Measurements from ENCODE around the gene KRTAP10-1. TPM values are rescaled to one million over a fixed set of nuclear protein-coding genes. Genes with fewer than 3 reads are reported as not detected.
"Not testable (repeated sequence)": the region's sequence is repeated elsewhere in the genome, so short reads cannot be mapped to it uniquely, and the experiment has no call there.

KRTAP10-1 gene
- polyA plus RNA-seq, 1 donor, result not detected

DNA sequence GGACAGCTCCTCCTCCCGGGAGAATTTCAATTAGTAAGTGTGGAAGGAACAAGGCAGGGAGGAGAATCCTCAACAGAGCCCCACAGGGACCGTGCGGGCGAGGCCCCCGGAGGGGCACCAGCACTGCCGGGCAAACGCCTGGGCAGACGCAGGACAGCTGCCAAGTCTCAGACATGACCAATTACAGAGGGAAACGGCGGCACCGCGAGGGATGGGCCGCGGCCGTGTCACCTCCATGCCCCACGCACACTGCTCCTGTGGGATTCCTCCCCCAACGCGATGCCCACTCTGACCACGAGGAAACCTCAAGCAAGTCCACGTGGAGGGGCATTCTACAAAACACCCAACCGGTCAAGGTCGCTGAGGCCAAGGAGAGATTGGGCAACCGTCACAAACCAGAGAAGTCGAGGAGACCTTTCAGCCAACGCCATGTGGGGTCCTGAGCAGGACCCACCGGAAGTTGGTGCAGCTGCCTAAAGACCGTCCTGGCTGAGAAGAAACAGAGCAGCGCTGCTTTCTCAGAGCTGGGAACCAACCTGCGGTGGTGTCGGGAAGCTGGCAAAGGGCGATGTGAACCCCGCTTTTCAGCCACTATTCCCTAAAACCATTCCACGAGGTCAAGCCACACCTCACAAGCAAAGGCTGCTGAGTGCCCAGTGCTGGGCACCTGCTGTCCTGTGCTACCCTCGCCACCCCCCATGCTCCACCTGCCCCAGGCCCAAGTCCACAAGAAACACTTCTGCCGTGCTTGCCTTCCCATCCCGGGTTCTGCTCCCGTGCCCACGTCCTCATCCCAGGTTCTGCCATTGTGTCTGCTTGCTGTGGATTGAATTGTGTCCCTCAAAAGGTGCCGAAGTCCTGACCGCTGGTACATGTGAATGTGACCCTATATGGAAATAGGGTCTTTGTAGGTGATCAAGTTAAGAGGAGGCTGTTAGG is 32.1 kb upstream of the KRTAP10-1 start:
- no peak for DNase-seq

DNA sequence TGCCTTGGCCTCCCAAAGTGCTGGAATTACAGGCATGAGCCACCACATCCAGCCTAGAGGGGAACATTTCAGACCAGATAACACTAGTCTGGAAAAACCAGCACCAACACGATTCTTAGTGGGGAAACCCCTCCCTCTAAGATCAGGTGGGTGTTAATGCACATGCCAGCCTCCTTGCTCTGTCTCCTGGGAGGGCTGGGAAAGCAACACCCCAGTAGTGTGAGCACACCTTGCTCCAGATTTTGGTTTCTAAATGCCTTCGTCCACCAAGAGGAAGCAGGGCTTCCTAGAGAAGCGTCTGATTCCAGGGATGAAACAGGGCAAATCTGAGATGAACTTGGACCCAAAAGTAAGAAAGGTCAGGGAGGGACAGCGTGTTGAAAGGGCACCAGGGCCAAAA is 31.3 kb upstream of the KRTAP10-1 start:
- DNase-seq, result no peak

DNA sequence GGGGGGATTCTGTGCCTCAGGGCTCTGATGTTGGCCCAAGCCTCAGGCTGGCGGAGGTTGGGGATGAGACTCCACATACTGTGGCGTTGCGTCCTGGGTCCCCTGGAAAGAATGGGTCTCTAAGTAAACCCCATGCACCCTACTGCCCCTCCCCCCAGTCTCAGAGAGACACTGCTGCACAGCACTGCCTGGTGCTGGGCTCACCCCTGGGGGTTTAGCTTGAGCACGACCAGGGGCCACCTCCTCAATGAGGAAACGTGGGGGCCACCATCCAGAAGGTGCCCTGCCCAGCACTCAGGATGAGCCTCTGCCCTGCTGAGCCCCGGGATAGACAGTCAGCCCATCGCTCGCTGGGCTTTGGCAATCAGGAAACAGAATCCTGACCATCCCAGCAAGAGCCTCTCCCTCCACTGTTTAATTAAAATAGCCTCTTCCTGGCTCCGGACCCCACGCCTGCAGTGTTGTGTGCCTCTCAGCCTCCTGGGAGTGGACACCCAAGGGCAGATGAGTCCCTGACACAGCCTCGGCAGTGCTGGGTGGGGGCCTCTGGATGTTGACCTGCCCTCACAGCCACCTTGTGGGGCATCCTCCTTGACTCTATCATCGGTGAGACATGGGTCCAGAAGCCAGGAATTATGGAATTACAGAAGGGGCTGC is 30.0 kb upstream of the KRTAP10-1 start:
- DNase-seq, result no peak

DNA sequence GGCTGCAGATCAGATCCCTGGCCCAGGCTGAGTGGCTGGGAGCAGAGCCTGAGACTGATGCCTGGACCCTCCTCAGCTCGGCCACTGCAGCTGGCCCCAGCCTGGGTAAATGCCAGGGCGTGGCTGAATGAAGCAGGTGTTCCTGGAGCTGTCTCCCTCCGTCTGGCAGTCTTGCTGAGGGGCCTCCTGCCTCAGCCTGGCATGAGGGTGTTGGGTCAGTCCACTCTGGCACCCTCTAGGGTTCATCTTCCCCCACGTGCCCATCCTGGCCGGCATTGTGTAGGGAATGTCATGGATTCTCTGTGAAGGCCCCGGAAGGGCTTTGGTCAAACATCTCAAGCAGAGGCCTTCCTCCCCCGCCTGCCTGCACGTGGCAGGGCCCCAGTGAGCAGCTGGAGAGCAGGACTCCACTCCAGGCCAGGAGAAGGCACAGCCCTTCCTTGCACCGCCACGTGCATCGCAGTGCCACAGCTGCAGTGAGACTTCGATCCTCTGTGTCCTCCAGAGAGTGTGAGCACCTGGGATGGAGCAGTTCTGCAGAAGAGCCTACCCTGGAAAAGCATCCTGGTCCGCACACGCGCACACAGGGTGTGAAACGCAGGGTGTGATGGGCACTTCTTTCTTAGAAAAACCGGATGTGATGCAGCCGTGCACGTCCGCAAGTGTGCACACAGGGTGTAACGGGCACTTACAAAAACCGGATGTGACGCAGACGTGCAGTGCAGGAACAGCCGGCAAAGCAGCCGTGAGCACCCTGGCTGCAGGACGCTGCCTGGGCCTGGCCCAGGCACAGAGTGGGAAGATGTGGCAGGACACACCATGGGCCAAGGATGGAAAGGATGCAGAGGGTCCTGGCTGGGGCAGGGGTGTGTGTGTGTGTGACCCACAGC is 28.9 kb upstream of the KRTAP10-1 start:
- no peak for DNase-seq

- no peak for DNase-seq
Measured at GRCh38 chr21:44568261-44568660, 28.3 kb upstream of the KRTAP10-1 start.

GRCh38 chr21:44567481-44568171 is 27.6 kb upstream of the KRTAP10-1 start:
- no peak for DNase-seq

DNA sequence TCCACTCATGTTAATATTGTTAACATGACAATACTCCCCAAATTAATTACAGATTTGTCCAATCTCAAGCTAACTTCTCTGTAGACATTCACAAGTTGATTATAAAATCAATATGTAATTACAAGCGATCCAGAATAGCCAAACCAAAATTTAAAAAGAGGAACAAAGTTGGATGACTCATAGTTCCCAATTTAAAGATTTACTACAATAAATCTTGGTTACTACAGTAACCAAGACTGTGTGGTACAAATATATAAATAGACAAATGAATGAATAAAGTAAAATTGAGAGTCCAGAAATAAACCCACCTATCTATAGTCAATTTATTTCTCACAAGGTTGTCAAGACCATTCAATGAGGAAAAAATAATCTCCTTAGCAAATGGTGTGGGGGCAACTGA is 26.4 kb upstream of the KRTAP10-1 start:
- no peak for DNase-seq

DNA sequence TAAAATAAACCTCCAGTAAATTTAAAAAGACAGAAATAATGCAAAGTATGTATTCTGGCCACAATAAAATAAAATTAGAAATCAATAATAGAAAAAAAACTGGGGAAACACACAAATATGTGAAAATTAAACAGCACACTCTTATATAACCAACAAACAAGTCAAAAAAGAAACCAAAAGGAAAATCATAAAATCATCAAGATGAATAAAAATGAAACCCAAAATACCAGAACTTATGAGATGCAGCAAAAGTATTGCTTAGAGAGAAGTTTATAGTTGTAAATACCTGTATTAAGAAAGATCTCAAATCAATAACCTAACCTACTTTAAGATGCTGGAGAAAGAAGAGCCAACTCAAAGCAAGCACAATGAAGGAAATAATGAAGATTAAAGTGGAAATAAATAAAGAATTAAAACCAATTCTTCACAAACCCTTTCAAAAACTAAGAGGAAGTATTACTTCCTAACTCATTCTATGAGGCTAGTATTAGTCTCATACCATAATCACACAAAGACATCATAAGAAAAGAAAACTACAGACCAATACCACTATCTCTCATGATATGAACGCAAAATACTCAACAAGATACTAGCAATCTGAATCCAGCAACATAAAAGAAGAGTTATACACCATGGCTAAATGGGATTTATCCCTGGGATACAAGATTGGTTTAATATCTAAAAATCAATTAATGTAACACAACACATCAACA is 25.0 kb upstream of the KRTAP10-1 start:
- no peak for DNase-seq

DNA sequence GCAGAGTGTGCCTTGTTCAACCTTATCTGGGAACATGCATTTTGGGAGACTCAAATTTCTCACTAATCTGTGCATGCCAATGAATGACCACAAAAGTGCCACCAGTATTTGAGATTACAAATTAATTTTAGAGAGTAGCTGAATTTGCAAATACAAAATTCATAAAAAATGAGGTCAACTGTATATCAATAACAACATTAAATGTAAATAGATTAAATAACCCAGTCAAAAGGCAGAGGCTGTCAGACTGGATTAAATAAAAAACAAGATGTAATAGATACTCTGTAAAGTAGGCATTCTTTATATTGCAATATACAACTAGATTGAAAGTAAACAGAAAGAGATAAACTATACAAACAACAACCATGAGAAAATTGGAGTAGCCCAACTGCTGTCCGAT is 24.1 kb upstream of the KRTAP10-1 start:
- no peak for DNase-seq

GRCh38 chr21:44558695-44559094 is 18.7 kb upstream of the KRTAP10-1 start, which contains the start of gene KRTAP10-3:
Gene KRTAP10-3, minus strand, starts transcription at chr21:44558795. Its CDS starts 80 bp downstream, at chr21:44558715.
- DNase-seq, result no peak

DNA sequence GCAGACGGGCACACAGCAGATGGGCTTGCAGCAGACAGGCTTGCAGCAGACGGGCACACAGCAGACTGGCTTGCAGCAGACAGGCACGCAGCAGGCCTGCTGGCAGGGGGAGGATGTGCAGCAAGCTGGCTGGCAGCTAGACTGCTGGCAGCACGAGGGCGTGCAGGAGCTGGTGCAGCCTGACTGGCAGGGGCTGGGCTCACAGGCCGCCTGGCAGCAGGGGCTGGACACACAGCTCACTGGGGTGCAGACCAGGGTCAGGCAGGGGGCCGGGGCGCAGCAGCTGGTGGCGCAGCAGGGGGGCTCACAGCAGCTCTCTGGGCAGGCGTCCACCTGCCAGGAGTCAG is 18.3 kb upstream of the KRTAP10-1 start:
- not testable (repeated sequence) for DNase-seq

DNA sequence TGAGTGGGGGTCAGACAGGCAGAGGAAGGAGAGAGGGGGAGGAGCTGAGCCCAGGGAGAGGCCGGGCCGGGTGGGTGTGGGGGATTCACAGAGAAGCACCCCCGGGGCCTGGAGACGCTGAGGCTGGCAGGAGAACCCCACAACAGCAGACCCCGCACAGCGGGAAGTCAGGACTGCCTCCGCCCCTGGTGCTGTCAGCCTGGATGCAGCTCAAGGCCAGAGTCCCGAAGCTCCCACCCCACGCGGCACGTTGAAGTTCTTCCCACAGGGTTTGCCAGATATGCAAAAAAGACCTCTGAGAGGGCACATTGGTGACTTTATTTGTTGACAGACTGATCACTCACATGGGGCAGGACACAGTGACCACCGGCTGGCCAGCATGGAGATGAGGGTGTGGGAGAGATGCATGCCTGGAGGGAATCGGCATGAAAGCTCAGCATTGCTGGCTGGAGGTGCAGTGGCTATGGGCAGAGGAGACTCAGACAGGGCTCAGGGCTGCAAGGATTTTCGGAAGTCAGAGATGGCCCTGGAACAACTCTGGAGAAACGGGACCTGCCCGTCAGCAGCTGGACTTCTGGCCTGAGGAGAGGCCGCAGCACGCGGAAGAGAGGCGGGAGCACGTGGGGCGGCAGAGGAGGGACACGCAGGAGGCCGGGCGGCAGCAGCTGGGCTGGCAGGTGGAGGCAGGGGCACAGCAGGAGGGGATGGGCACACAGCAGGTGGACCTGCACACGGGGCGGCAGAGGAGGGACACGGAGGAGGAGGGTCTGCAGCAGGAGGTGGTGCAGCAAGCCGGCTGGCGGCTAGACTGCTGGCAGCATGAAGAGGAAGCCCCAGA is 17.7 kb upstream of the KRTAP10-1 start:
- no peak for DNase-seq

DNA sequence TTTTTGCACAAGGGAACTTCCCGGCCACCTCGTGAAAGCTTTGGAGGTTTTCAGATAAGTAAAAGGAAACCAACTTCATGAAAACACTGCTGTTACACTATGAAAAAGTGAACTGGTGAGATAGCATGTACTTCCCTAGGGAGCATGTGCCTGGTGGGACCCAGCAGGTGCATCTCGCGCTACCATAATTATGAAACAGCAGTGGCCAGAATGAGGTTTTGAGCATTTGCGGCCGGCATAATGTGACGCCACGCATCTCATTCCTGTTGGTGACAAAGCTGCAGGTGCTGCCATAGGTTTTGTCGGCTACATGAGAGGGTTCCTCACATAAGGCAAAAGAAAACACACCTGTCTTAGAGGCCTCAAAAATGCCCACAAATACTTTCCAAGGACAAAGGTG is 16.9 kb upstream of the KRTAP10-1 start:
- DNase-seq, result no peak

DNA sequence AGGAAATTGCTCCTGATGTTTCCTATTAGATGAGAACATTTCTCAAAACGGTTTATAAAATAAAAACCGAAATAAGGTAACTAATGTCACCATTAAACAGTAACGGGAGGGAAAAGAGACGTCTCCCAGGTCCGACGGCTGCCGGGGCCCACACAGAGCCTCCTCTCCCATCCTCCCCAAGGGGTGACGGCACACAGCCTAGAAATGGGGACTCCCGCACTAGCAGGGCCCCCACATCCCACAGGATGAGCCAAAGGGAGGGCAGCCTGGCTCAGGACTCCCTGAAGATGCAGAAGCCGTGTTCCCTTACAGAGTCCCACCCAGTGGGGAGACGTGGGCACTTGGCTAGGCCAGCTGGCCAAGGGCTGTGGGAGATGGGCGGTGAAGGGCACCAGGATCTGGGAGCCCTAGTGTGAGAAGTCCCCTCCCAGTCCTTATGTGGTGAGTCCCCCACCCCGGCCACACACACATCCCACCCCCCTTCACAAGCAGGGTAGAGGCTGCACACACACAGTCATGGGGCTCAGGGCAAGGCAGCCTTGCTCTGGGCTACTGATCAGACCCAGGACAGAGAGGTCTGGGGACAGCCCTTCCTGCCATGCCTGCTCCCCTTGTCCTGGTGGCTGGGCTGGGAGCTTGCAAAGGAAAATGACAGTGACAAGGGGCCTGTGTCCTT is 15.3 kb upstream of the KRTAP10-1 start:
- no peak for DNase-seq

GRCh38 chr21:44552681-44553080 is 12.7 kb upstream of the KRTAP10-1 start:
- no peak for DNase-seq

- DNase-seq, result no peak
Measured at GRCh38 chr21:44552136-44552535, 12.1 kb upstream of the KRTAP10-1 start.

DNA sequence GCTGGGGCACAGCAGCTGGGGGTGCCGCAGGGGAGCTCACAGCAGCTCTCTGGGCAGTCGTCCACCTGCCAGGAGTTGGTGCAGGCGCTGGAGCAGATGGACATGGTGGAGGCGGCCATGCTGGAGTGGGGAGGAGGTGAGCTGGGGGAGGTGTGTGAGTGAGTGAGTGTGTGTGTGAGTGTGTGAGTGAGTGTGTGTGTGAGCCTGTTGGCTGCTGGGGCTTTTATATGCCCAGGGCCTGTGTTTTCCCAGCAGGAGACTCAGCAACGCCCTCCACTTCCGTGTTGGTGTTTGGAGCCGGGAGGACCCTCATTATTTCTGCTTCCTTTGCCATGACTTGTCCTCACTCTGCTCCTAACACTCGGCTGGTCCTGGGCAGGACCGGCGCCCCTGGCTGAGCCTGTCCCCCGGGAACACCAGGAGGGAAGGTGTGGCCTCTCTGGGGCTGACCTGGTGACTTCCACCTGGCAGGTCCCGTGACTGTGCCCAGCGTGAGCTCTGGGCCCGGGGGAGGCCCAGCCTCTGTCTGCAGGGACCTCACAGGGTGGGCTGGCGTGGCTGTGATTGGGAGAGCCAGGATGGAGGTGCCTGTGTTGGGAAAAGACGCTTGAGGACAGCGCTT is 11.5 kb upstream of the KRTAP10-1 start, which contains the start of gene KRTAP10-2:
KRTAP10-2 (minus strand) TSS at position 166 of the 622 bp plus-strand sequence; CDS start at position 119, 47 bp downstream.
- DNase-seq, result no peak

GRCh38 chr21:44550807-44551206 is 10.8 kb upstream of the KRTAP10-1 start:
- DNase-seq, result no peak

DNA sequence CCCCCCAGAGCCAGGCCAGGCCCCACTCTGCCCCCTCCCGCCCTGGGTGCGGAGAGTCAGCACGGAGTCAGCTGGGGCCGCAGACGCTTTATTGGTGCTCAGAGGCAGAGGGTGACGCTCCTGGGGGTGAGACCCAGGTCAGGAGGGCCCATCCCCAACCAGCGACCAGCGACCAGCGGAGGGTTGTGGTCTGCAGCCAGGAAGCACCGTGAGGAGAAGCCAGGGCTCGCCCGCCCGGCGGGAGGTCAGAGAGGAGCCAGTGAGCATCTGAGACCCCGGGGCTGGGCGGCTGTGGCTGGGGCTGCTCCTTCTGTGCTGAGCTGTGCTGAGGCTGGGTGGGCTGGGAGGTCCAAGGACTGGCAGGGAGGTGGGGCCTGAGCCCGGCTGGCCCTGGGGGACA is 10.3 kb upstream of the KRTAP10-1 start:
- DNase-seq, result not testable (repeated sequence)
